Breast epithelium (tissue), 3 donors: ENCODE data around the gene CEACAM3.
A peak's percentile ranks its signal among the peaks of the same experiment; 100 is the strongest.

Source experiments
- CTCF ChIP-seq, 3 donors: fragments of 450-650 bp; IDR thresholded peaks; one replicate each; pipeline ENCODE4 v1.5.1; 2016 to 2017; ENCODE audit warnings: antibody characterized with exemption in 3 of 3, mild to moderate bottlenecking in 3 of 3, moderate library complexity in 3 of 3
- POLR2A ChIP-seq: fragments of 450-650 bp; IDR thresholded peaks from one replicate; pipeline ENCODE4 v1.6.1; 2016; ENCODE audit warnings: antibody characterized with exemption, mild to moderate bottlenecking, moderate library complexity
- POLR2AphosphoS5 ChIP-seq, 3 donors: sonication (generic); formaldehyde crosslinking; IDR thresholded peaks; one replicate each; pipeline ENCODE4 v1.6.1; 2017; ENCODE audit warnings: antibody characterized with exemption in 3 of 3

GRCh38 chr19:41859618-41860418, 63.4 kb downstream of the CEACAM3 start, which contains the start of gene RPS19:
- peak; percentile 54 for TF ChIP-seq POLR2A
- peak; percentile 90 to 96 (median 96) for TF ChIP-seq CTCF (IDR thresholded peaks at IDR 0.05)
- TF ChIP-seq POLR2AphosphoS5 (IDR thresholded peaks at IDR 0.05): peak; percentile 92 to 99 (median 94)
